GM21723 (cell line): Measurements from ENCODE around the gene ADGRE3.
"Not testable (repeated sequence)": the region's sequence is repeated elsewhere in the genome, so short reads cannot be mapped to it uniquely, and the experiment has no call there.

Source experiments
- ATAC-seq: cut with Tn5 transposase; IDR thresholded peaks from one replicate; pipeline ENCODE4 v1.9.1; 2021; ENCODE audit warnings: mild to moderate bottlenecking, moderate library complexity; ENCODE audit not compliant: unreplicated experiment

The ADGRE3 gene

GRCh38 chr19:14603990-14604387, 70.7 kb downstream of the ADGRE3 start:
- ATAC-seq: peak; percentile 72

DNA sequence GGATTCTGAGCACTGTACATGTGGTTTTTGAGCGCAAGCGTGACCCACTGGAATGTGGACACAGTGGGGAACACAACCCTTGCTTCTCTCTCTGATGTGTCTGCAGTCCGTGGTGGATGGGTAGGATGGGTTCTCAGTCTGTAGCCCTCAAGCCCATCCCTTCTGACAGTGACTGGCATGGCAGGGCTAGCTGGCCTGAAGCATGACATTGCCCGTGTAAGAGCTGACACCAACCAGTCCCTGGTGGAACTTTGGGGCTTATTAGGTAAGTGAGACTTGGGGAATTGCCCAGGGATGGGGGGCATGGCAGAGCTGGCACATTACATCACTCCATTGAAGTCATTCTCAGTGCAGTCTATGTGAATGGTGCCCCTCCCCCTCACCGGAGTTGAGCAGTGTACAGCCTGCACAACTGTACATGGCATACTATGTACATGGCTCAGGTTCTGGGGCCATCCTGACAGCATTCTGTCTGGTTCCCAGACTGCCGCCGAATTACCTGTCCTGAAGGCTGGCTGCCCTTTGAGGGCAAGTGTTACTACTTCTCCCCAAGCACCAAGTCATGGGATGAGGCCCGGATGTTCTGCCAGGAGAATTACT, 75.0 kb downstream of the ADGRE3 start:
- no peak for ATAC-seq

DNA sequence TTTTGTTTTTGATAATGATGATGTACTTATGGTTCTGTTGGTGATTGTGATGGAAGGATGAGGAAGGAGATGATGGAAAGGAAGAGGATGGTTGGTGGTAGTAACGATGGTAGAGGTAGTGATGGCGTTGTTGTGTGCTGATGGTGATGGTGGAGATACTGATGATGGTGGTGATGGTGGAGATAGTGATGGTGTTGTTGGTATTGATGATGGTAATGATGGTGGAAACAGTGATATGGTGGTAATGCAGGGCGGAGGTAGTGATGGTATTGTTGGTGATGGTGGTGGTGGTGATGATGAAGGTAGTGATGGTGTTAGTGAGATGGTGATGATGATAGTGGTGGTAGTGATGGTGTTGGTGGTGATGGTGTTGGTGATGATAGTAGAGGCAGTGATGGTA, 79.1 kb downstream of the ADGRE3 start:
- no peak for ATAC-seq

- ATAC-seq: not testable (repeated sequence)
These were observed 85.2 kb downstream of the ADGRE3 start for GRCh38 chr19:14589433-14589832.

- peak; percentile 69 for ATAC-seq
These were observed 89.5 kb downstream of the ADGRE3 start for GRCh38 chr19:14585187-14585586.

DNA sequence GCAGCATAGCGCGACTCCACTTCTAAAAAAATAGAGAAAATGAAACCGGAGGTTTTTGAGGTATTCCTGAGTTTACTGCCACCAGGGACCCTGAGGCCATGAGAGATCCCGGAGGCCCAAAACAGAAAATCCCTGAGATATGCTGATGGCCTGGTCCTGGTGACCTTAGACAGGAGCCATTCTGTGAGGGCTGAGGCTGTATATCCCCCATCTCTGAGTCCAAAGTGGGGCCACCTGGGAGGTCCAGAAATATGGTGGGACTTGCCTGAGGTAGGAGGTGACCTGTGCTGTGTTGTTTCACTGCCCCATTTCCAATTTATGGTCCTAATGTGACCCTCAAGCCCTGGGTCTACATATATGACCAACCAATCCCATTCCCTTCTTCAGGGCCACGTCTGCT, 90.3 kb downstream of the ADGRE3 start:
- ATAC-seq: not testable (repeated sequence)

DNA sequence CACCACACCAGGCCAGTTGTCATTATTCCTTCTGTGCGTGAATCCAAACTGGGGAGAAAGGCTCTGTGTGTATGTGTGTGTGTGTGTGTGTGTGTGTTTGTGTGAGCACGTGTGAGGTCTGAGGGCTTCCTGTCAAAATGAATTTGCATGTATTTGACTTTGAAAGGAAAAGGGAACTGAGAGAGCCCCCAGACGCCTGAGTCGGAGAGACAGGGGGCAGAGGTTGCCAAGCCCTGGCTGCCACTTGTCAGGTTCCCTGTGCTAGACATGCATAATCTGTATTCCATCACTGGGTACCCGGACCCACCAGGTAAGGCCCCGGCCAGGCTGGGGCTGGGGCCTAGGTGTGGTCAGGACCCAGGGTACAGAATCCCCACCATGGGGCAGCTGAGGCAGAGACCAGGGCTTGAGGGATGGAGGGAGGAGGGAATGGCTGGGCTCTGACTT, 91.7 kb downstream of the ADGRE3 start, which contains the start of gene CLEC17A:
CLEC17A (plus strand) TSS at position 191 of the 447 bp plus-strand sequence; CDS start at position 268, 77 bp downstream.
- no peak for ATAC-seq

GRCh38 chr19:14580623-14581237, 93.9 kb downstream of the ADGRE3 start:
- no peak for ATAC-seq

DNA sequence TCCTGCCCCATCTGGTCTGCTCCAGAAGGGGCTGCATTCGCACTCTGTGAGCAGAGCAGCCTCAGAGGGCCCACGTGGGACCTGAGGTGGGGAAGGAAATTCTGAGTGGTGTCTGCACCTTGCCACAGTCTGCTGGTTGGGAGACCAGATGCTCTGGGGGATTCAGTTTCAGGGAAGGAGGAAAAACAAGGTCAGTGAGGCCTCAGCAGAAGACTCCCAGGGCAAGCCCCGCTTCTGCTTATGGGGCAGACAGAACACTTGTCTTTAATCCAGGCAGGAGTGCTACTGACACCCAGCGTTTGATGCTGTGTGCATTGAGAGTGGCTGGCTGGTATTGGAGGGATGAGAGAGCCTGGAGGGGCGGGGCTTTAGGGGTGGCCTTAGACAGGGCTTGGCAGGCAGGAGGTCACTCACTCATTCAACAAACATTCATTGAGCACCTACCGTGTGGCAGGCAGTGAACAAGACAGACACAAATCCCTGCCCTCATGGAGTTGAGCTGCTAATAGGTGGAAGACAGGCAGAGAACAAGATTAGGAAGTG, 96.7 kb downstream of the ADGRE3 start:
- ATAC-seq: no peak

DNA sequence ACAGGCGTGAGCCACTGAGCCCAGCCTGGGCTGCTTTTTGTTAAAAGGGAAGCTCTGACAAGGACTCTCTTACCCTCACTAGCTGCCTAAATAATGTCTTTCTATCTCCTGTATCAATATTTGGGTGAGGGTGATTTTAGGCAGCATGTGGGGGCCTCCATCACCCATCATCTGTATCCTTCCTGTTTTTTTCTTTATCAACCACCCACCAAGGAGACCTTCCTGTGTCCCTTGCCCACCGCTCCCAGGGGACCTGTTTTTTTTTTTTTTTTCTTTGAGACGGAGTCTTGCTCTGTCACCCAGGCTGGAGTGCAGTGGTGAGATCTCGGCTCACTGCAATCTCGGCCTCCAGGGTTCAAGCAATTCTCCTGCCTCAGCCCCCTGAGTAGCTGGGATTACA, 97.4 kb downstream of the ADGRE3 start:
- ATAC-seq: no peak

- ATAC-seq: no peak
These were observed 98.3 kb downstream of the ADGRE3 start for GRCh38 chr19:14576363-14576762.

- ATAC-seq: no peak
These were observed 99.1 kb downstream of the ADGRE3 start for GRCh38 chr19:14575428-14575980.

DNA sequence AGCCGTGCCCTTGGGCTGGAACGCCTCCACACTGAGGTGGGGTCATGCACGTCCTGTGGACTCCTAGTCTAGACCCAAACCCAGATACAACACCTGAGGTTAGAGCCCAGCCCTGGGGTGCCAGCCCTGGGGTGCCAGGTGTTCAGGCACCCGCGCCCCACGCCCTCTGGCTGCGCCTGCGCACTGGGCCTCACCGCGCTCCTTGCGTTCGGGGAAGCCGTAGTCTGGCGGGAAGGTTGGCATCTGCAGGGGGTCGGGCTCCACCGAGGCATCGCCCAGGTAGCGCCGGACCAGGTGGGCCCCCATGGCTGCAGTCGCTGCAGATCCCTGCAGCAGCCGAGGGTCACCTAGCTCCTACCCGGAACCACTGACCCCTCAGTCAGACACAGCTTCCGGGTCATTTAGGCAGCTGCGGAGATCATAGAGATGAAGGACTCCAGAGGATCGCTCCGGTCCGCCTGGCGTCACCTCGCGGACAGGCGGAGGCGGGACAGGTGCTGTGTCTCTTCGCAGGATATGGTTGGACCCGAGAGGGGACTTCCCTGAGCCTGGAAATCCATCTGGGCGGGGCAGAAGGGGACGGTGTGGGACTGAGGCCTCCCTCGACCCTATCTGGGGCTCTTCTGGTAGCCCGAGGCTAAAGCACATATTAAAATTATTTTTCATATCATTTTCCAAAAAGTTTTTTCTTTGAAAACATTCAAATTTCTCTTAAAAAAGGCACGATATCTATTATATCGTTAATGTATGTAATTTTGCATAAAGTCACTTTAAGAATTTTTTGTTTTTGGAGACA, 102.8 kb downstream of the ADGRE3 start, which contains the start of gene NDUFB7:
NDUFB7 (minus strand) TSS at position 372 of the 796 bp plus-strand sequence; CDS start at position 306, 66 bp downstream.
- ATAC-seq: peak; percentile 81

DNA sequence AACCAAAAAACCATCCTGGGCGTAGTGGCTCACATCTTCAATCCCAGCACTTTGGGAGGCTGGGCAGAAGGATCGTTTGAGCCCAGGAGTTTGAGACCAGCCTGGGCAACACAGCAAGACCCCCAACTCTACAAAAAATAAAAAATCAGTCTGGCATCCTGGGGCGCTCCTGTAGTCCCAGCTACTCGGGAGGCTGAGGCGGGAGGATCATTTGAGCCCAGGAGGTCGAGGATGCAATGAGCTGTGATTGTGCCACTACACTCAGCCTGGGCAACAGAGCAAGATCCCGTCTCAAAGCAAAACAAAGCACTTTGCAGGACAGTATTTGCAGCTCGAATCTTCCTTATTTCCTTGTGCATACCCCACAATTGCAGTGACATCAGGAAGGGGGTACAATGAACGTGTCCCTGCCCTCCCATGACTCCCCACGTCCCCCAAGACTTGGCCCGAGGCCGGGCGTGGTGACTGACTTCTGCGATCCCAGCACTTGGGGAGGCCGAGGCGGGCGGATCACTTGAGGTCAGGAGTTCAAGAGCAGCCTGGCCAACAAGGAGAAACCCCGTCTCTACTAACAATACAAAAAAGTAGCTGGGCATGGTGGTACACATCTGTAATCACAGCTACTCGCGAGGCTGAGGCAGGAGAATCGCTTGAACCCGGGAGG, 103.6 kb downstream of the ADGRE3 start:
- no peak for ATAC-seq
